ENCODE data around the gene SPATA2. TPM values are rescaled to one million over a fixed set of nuclear protein-coding genes. Genes with fewer than 3 reads are reported as not detected.

SPATA2 gene
- total and polyA plus RNA-seq, 2 of the 8 experiments (the other 6 are each of a cell fraction or from before 2014, with no cell fraction given): 11.0 to 13.0 TPM

DNA sequence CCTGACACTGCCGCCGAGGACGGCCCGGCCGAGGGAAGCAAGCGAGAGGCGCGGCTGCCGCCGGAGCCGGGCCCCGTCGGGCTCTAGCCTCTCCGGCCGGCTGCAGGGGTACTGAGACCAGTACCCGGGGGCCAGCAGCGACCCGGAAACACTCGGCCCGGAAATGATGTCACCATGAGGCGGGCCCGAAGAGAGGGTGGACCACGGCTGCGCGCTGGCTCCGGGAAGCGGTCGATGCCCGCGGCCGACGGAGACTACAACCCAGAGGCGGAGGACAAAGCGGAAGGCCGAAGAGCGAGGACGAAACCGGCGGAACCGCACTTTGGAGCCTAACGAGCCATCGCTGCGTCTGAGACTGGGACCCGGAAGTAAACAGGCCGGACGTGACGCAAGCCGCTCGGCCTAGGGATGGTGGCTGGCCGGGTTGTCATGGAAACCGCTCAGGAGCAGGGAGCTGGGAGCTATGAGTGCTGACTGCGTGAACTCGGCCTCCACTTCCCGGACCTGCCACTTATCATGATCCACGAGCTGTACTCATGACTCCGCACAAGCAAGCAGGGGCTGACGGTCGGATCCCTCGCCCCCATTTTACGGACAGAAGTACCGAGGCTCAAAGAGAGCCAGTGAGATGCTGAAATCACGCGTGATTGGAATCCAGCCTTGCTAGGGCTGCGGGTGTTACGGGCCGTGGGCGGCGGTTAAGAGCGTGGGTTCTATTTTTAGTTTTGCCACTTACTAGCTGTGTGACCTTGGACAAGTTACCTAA is at the start of gene SPATA2 (continued):
- peak; percentile 64; the same call in 1 of the 2 replicates for TF ChIP-seq RBBP5 (IDR thresholded peaks at IDR 0.05; ENCODE audit: borderline replicate concordance, low read depth, low read length)

All from H1 (cell line).